GM21360 (cell line): ENCODE data around the gene CHAT.

ENCODE experiments used
- ATAC-seq: cut with Tn5 transposase; IDR thresholded peaks from one replicate; pipeline ENCODE4 v1.9.1; 2021; ENCODE audit warnings: mild to moderate bottlenecking, moderate library complexity; ENCODE audit not compliant: unreplicated experiment

The CHAT gene

DNA sequence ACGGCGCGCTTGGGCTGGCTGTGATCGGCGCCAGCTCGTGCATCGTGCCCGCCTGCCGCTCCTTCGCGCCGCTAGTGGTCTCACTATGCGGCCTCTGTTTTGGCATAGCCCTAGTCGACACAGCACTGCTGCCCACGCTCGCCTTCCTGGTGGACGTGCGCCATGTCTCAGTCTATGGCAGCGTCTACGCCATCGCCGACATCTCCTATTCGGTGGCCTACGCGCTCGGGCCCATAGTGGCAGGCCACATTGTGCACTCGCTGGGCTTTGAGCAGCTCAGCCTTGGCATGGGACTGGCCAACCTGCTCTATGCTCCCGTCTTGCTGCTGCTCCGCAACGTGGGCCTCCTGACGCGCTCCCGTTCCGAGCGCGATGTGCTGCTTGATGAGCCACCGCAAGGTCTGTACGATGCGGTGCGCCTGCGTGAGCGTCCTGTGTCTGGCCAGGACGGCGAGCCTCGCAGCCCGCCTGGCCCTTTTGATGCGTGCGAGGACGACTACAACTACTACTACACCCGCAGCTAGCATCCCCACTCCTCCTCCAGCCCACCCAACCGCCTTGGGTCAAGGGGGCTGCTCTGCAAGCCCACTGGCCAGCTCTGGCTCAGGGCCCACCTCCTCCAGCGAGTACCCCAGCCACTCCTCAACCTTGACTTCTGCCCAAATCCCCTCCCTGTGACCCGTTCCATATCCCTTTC lies 1.9 kb upstream of the CHAT start:
- no peak for ATAC-seq

DNA sequence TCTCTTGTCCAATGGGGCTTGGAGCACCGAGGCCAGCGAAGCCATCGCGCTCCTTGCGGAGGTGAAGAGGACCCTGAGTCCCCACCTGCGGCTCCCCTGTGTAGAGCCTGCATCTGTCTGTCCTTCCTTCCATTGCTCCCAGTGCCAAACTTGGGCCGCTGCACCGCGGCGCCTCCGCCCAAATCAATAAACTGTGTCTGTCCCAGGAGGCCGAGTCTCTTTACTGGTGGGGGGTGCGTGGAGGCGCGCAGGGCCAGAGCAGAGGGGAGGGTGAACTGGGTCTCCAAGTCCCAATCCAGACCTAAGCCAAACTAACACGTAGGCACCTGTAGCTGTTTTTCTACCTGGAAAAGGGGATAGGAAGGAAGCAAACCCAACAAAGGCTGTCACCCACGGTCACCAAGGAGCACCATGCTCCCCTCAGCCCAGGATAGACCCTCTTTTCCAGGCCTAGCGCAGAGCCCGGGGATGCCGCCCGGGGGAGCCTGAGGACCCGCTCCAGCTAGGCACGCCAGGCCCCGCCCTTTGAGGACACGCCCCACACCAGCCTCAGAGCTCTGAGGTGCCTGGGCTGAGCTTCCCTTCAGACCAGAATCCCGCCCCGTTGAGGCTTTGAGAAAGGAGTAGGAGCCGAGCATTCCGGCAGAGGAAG lies 1.2 kb upstream of the CHAT start:
- no peak for ATAC-seq

DNA sequence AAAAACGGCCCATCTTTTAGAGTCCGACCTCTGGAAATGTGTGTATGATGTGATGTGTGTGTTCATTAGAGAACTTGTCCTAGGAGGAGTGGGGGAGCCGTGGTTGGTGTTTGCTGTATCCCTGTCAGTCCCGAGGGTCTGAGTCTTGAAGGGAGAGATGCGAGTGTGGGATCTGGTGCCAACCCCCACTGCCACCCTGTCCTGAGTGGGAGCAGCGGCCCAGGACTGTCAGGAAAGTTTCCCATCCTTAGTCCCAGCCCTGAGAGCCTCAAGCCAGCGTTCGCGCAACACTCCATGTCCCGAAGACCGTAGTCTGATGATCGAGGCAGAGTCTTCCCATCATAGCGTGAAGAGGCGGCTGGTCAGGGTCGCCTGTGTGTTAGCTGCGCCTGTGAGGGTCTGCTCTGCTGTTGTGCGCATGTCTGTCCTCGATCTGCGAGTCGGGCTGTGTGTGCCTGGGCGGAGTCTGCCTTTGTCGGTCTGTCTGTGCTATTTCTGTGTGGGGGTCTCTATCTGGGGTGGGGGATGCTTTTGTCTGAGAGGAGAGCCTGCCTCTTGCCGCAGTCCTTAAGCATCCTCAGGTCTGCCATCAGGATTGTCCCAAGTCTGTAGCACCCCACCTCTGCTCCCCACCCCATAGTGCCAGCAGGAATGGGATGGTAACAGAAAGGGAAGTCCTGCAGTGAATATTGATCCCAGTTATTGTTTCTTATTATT lies 514 bp upstream of the CHAT start:
- no peak for ATAC-seq

DNA sequence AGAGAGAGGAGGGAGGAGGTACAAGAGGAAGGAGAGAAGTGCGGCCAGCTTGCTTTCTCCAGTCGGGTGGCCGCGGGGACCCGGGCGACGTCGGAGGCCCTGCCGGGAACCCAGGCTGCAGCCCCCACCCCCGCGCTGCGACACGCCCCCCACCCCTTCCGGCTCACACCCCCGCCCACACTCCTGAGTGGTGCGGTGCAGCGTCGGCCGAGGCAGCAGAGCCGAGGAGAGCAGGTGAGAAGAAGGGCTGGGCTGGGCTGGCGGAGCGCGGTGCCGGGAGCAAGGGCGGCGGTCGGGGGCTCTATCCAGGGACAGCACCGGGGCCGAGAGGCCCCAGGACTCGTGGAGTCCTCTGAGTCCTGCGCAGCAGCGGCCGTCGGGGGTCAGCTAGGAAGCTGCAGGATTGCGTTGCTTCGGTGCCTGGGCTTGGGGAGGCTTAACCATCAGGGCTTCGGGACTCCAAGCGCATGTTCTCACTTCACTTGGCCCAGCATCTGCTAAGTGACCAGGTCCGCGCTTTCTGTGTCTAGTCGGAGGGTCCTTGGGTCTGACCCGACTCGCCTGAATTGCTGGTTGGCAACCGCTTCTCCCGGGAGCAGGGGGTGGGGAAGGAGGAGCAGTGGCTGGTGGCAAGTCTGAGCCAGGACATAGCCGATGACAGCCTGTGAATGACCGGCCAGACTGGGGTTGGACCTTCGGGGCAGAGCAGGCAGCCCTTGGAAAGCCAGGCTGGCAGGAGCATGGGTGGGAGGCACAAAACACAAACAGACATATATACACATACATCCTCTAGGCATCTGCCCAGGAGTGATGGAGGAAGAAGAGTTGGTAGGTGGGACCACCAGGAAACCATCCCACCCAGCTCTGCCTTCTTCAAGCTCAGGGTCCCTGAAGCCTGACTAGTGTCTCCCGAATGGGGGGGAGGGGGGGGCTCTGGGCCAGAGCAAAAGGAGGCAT lies 683 bp downstream of the CHAT start:
- ATAC-seq, result no peak

DNA sequence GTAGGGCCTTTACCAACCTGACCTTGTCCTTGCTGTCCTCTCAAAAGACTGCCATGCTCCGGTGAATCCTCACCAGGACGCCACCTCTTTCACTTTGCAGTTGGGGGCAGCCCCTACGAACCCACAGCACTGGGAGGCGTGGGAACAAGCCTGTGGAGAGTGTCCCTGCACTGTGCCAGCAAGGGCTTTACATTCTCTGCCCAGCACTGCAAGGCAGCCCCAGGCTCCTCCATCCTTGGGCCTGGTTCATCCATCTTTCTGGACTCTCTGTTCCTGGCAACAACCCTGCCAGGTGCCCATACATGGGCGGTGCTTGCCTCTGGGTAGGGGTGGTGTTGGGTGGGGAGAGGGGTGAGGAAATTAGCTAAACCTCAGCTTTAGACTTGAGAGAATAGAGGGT lies 1.4 kb downstream of the CHAT start:
- no peak for ATAC-seq

DNA sequence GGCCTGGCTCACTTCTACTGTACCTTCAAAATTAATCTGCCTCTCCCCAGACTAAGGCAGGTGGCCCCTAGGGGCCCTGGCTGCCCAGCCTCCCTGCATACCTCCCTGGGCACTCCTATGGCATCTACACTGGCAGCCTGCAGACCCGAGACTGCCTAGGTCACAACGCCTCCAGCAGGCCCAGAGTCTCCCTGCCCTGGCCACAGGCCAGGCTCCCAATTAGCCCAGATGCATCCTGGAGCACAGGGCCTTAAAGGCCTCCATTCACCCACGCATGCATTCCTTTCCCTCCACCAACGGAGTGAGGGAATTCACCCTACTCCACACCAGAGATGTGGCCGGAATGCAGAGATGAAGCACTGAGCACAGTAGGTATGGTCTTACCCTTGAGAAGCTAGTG lies 1.9 kb downstream of the CHAT start:
- ATAC-seq, result no peak

DNA sequence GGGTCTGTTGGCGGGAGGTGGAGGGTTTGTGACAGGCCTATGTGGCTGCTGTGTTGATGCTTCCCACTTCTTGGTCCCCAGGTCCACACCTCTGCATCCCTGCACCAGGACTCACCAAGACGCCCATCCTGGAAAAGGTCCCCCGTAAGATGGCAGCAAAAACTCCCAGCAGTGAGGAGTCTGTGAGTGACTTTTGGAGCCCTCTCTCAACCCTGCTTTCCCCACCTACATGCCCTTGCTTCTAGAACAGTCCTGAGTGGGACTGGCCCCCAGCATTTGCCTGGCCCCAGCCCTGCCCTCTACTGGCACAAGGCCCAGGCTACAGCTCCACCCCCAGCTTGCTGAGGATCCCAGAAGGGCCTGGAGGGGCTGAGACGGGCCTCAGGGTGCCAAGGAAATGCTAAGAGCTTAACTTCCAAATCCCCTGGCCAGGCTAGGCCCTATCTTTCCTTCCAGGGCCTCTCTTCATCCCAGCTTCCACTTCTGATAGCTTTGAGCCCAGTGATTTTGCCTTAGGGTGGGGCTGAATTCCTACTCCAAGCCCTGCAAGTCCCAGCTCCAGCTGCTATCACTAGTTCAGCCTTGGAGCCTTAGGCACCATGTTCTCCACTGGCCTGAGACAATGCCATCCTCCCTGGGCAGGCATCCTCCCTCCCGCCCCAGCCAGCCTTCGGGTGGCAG lies 2.7 kb downstream of the CHAT start:
- ATAC-seq, result no peak

DNA sequence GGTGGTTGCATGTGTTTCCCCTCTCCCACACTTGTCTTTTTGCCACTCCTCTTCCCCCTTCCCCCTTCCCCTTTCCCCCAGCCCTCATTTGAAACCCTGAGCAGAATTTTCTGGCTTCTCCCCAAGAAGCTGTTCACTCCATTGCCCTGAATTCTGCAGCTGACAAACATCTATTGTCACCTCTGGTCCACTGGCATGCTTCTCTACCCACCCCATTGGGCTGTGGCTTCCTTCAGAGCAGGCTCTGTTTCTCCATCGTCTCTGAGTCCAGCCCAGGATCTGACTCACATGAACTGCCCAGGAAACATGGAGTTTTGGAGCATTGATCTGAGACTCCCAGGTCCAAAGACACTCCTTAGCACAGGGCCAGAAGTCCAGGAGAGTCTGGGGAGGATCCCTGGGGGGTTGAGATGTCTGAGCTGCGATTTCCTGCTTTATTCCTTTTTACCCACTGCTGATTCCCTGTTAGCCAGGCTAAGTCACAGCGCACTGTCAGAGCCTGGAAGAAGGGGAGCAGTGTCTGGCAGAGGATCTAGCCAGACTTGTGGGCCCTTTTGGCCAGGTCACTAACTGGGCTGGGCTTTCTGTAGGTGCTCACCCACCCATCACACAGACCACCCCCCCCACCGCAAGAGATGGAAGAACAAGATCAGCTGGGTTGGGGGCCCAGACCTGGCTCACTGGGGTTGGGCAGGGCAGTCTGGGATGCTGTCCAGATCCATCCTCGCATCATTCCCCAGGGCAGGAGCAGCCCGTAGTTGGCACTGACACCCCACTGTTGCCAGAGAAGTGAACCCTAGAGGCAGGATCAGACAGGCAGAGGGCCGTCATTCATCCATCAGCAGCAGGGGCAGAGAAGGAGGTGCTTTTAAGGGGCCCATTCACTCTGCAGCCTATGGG lies 3.5 kb downstream of the CHAT start:
- no peak for ATAC-seq

DNA sequence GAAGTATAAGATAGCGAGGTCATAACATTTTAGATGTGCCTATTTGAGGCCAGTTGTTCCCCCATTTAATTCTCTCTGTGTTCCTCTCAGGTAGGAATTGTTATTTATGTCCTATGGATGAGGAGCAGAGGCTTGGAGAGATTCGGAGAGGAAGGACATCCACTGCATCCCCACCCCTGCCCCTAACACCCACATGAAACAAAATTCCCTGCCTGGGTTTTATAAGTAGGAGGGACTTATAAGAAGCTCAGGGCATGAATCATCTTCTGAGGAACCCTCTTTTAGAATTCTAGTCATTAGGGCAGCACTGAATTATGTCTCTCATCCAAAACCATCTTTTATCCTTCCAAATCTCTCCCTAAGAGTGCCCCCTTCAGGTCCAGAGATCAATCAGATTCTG lies 5.0 kb downstream of the CHAT start:
- ATAC-seq, result no peak

DNA sequence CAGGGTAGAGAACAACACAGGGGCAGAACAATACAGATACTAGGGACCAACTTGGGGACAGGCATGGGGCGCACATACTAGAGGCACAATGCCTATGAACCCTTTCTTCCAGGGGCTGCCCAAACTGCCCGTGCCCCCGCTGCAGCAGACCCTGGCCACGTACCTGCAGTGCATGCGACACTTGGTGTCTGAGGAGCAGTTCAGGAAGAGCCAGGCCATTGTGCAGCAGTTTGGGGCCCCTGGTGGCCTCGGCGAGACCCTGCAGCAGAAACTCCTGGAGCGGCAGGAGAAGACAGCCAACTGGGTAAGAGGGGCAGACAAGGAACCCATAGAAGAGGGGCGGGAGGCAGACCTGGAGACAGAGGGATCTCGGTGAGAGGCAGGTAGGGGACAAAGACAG lies 5.8 kb downstream of the CHAT start:
- no peak for ATAC-seq

DNA sequence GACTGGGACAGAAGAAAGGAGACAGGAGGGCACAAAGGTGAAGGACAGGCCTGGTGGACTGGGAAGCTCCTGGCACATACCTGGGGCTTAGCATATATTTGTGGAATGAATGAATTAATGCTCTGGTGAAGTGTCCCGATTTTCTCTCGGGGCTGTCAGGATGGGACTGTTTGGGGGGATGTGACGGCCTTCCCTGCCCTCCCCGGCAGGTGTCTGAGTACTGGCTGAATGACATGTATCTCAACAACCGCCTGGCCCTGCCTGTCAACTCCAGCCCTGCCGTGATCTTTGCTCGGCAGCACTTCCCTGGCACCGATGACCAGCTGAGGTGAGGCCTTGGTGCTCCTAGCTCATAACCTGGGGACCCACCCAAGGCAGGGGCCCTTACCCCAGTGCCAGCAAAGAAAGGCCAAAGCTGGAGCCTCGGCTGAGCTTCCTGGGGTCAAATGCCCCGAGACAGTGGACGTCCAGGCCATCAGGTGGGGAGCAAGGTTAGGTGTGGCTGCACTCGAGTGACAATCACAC lies 6.5 kb downstream of the CHAT start:
- no peak for ATAC-seq

DNA sequence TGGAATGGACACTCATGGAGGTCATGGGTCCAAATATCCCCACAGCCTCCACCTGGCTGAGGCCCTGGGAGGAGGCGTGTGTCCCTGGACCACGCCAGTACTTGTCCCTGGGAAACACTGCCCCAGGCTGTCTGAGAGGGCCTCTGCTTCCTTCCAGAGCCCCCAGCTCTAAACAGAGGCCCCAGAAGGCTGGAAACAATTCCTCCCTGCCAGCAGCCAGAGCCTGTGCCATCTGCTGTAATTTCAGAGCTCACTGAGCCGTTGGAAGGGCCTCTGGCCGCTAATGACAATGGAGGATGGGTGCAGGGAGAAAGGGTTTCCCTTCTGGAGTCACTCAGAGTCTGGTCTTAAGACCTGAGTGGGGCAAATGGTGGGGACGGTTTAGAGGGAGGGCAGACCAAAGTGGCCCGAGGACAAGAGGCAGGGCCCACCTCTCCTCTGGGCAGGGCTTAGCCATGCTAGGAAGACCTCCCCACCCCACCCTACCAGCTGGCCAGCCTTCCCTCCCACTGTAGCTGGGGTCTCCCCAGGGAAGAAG lies 7.1 kb downstream of the CHAT start:
- ATAC-seq, result no peak

DNA sequence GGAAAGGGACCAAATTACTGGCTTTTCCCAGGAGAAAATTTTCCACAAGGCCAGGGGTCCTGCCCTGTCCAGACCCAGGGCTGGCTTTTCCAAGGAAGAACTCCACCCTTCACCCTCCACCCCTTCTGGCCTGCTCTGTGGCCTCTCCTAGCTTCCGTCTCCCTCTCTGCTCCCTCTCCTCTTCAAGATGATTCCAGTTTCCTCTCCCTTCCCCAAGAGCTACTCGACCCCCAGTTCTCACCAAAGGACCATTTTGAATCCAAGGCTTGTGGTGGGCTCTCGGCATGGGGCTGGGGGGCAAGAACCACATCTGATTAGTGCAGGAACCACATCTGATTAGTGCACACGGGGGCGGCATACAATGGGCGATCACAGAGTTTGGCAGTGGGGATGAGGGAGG lies 7.7 kb downstream of the CHAT start:
- no peak for ATAC-seq

DNA sequence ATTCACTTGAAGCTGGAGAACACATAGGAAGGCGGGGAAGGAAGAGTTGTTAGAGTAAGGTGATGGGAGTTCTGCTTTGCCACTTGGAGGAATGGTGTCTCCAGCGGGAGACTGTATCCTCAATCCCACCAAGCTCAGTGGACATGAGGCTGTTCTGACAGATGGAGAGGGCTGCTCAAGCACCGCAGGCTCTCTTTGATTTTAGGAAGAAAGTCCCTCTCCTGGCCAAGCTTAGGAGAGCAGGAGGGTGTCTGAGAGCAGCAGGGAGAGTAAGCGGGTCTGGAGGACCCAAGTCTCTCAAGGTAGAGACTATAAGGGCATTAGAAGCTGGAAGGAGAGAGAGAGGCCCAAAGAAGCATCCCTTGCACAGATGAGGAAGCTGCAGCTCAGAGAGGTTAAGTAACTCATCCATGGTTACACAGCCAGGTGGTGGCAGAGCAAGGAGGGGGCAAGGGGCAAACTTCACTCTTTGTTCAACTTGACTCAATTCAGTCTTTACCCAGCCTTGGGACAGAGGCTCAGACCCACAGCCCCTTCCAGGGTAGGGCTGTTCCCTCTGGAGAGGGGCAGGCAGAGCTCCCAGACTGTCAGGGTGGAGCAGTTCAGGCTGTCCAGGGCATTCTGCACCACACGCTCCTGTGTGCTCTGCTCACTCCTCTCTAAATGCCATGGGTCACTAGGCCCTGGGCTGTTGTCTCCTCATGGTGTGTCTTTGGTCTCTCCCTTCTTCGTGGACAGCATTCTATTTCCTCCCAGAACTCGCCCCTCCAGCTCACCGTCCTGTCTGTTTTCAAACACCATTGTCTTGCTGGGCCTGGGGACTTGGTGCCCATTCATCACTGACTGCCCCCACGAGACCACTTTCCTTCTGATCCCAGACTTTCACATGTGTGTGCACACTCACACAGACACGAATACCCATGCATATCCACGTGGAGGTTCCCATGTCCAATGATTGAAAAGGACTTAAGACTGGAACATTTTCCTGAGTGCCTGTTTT lies 8.9 kb downstream of the CHAT start:
- no peak for ATAC-seq

DNA sequence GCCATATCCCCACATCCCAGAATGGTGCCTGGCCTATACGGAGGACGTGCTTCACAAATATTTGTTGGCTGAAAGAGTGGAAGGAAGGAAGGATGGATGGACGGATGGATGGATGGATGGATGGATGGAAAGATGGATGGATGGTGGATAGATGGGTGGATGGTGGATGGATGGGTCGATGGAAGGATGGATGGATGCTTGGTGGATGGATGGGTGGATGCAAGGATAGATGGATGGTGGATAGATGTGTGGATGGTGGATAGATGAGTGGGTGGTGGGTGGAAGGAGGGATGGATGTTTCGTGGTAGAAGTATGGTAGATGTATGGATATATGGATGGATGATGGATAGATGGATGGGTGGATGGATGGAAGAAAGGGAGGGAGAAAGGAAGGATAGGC lies 10.8 kb downstream of the CHAT start:
- no peak for ATAC-seq

DNA sequence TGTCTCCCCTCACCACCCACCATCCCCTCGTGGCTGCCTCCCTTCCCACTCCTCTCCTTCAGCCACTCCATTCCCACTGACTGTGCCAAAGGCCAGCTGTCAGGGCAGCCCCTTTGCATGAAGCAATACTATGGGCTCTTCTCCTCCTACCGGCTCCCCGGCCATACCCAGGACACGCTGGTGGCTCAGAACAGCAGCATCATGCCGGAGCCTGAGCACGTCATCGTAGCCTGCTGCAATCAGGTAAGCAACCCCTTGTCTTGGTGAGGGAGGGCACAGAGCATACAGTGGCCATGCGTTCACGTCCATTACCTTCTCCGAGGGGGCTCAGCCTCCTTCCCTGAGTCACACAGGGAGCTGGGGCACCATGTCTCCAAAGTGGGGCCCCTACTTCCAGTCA lies 11.6 kb downstream of the CHAT start:
- ATAC-seq, result no peak

DNA sequence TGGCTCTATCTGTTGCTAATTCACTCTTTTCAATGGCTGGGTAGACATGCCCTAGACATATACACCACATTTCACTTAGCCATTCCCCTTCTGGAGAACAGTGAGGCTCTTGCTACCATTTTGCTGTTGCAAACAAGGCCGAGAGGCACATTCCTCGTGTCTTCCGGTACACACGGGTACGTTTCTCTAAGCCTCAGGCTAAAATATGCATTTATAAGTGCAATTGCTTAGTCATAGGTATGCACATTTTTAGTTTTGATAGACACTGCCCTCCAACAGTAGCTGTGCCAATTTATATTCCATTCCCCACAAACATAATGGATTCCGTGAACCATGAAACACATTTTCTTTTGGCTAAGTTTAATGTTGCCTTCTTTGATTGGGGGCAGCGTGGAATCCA lies 13.2 kb downstream of the CHAT start:
- ATAC-seq, result no peak
